Pancreas (tissue), 10 donors: ENCODE measurements around the gene OSTC. TPM values are rescaled to one million over a fixed set of nuclear protein-coding genes. Genes with fewer than 3 reads are reported as not detected.
A peak's percentile ranks its signal among the peaks of the same experiment; 100 is the strongest.

Experiments
- ATAC-seq, 4 donors: fragments of 200-7000 bp; cut with Tn5 transposase; one replicate each; pipeline versions ENCODE4 v1.8.0 to v1.9.1; 2020; ENCODE audit warnings: mild to moderate bottlenecking in 4 of 4, moderate library complexity in 4 of 4
- DNase-seq, 6 donors: peaks; one replicate each; pipeline ENCODE4 v3.0.0-alpha.2; 2020
- FAIRE-seq: peaks from 2 replicates; lab custom pipeline; 2012; peaks lifted over from hg19 to GRCh38; lab: Jason Lieb, UNC
- H3K27ac ChIP-seq, 4 donors: fragments of 200-600 bp; sonication (generic); 1 replicate in 3 of 4; 2 replicates in 1 of 4; pipeline versions ENCODE4 v1.5.0 to v1.8.0; 2020
- H3K27me3 ChIP-seq, 4 donors: fragments of 200-600 bp; one replicate each; pipeline ENCODE4 v1.8.0; 2021
- H3K36me3 ChIP-seq, 3 donors: fragments of 200-600 bp; sonication (generic) in 1 of 3; one replicate each; pipeline versions ENCODE4 v1.5.0 to v1.8.0; 2020 to 2021
- H3K4me1 ChIP-seq, 3 donors: fragments of 200-600 bp; one replicate each; pipeline ENCODE4 v1.8.0; 2021
- H3K4me3 ChIP-seq, 4 donors: fragments of 200-600 bp; sonication (generic) in 2 of 4; one replicate each; pipeline versions ENCODE4 v1.5.0 to v1.8.0; 2020 to 2021
- H3K9me3 ChIP-seq, 4 donors: fragments of 200-600 bp; one replicate each; pipeline ENCODE4 v1.8.0; 2021
- CTCF ChIP-seq, 4 donors: fragments of 200-600 bp; sonication (generic) in 3 of 4; IDR thresholded peaks; one replicate each; pipeline versions ENCODE4 v1.5.0 to v1.8.0; 2021; ENCODE audit warnings: antibody characterized with exemption in 4 of 4
- WGBS, 2 donors: extraction: QIAGEN DNeasy Blood & Tissue Kit; methylation state at CpG; one replicate each; pipeline ENCODE4 v1.1.7; 2013; 5-methylcytosine and 5-hydroxymethylcytosine counted together
- intact Hi-C, 3 donors: fragments of 100-400 bp; cut with DNase I; formaldehyde crosslinking; loops; one replicate each; pipeline versions ENCODE4 v1.11.1 to v1.14.2; 2022
- polyA plus RNA-seq, 2 donors: library from polyadenylated mRNA; stranded (reverse); fragments of 200-250 nt; gene quantifications; one replicate each; pipeline ENCODE4 v1.2.3, GENCODE V29; 2013
- total RNA-seq, 6 donors: library from RNA; stranded (reverse); fragmentation: NEBNext Ultra II Directional in 4 of 6; extraction: Animal tissue kit (Norgen Biotek cat#: 25700) in 4 of 6; gene quantifications; one replicate each; pipeline versions ENCODE4 v1.2.1 to v1.2.4, GENCODE V29; 2021 to 2023
- donor health status: healthy with polysubstance abuse.
- donor health status: DM: no; HTN: no; CAD: no; lungs with moderate emphysema.
- donor health status: DM: no; HTN: no; CAD: no.
- donor health status: control.
- donor health status: control.
- donor health status: Bipolar disorder and iron deficiency.
- donor health status: DM: yes; HTN: yes; CAD: no.
- donor health status: DM: no; HTN: no; CAD: no.
- donor health status: DM: no; HTN: no; CAD: no.
- donor health status: DM: yes; HTN: yes; CAD: no.

The OSTC gene
- total and polyA plus RNA-seq, 8 donors: 38.1 to 75.4 (median 60.6) TPM

- H3K9me3 ChIP-seq: no peaks in the 10 kb centered on the region
- ATAC-seq: no peak
- no peak overlapping the region for H3K4me3 ChIP-seq
- TF ChIP-seq CTCF (IDR thresholded peaks at IDR 0.05): no peak
- FAIRE-seq: no peak
- no peak overlapping the region for H3K27ac ChIP-seq
- no peaks in the 10 kb centered on the region for H3K4me1 ChIP-seq
- WGBS, 2 donors: 79 to 84% methylated on average over 3 of the region's 3 CpGs
- DNase-seq: no peak
- H3K27me3 ChIP-seq: no peaks in the 10 kb centered on the region
- intact Hi-C loops: no loop called here
- no peaks in the 10 kb centered on the region for H3K36me3 ChIP-seq
These were observed 45.8 kb downstream of the OSTC start for GRCh38 chr4:108696160-108696559.

DNA sequence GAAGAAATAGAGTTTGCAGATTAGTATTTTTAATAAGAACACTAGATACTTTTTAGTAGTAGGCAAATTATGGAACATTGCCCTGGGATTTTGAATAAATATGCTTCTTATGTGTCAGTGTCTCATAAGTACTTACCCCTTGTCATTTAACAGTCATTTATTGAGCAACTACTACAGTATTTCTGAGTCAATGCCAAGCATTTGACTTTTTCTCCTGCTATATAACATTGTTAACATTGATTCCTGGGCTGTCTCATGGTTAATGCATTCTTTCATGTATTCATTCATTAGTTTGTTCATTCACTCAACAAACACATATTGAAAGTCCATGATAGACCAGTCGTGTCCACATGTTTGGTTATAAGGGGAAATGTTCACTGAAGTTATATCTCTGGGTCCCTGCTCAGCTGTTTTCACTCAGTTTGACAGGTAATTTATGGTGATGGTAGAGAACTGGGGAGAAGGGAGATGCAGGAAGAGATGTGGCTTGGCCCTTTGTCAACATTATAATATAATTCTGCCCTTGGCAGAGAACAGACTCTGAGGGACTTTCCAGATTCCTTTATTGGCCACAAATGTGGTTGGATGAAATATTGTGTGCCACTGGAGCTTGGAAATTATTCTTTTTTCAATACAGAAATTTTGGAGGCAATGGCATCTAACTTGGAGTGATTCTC is 49.8 kb downstream of the OSTC start:
- intact Hi-C loops: no loop called here
- no peak overlapping the region for H3K4me3 ChIP-seq
- no peaks in the 10 kb centered on the region for H3K36me3 ChIP-seq
- no peaks in the 10 kb centered on the region for H3K9me3 ChIP-seq
- peak in 2 of 4 donors; percentile 25 to 52 for ATAC-seq
- TF ChIP-seq CTCF (IDR thresholded peaks at IDR 0.05): no peak
- no peaks in the 10 kb centered on the region for H3K4me1 ChIP-seq
- no peaks in the 10 kb centered on the region for H3K27me3 ChIP-seq
- no peak for FAIRE-seq
- 45 to 54% methylated on average over 1 of the region's 1 CpG for WGBS, 2 donors
- no peak overlapping the region for H3K27ac ChIP-seq
- DNase-seq: no peak

GRCh38 chr4:108702960-108703359 is 52.6 kb downstream of the OSTC start:
- no peaks in the 10 kb centered on the region for H3K4me1 ChIP-seq
- 52 to 55% methylated on average over 3 of the region's 3 CpGs for WGBS, 2 donors
- no peak overlapping the region for H3K4me3 ChIP-seq
- no peaks in the 10 kb centered on the region for H3K36me3 ChIP-seq
- intact Hi-C loops: no loop called here
- TF ChIP-seq CTCF (IDR thresholded peaks at IDR 0.05): no peak
- no peaks in the 10 kb centered on the region for H3K27me3 ChIP-seq
- ATAC-seq: no peak
- no peaks in the 10 kb centered on the region for H3K9me3 ChIP-seq
- DNase-seq: no peak
- no peak overlapping the region for H3K27ac ChIP-seq
- no peak for FAIRE-seq

DNA sequence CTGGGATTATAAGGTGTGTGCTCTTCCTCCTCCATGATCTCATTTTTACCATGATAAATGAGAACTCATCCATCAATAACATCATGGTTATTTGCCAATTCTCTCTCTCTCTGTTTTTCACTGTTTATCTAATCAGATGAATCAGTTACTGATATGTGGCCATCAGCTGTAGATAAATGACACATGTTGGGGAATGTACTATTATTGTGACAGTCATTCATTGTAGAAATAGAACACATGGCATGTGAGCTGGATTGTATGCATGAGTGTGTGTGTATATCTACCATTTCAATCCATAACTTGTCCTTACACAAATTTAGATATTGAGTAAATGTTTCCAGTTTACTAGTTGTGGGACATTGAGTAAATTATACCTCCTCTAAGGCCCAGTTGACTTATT is 53.0 kb downstream of the OSTC start:
- no peak for ATAC-seq

More for the DNA sequence above, 53.0 kb downstream of the OSTC start:
- no peak for FAIRE-seq
- Histone ChIP-seq H3K4me1 (no peaks in the 10 kb centered on the region), H3K36me3 (no peaks in the 10 kb centered on the region), H3K27me3 (no peaks in the 10 kb centered on the region), H3K9me3 (no peaks in the 10 kb centered on the region), H3K4me3 (no peak overlapping the region), H3K27ac (no peak overlapping the region)
- TF ChIP-seq CTCF (IDR thresholded peaks at IDR 0.05): no peak
- no peak for DNase-seq
- intact Hi-C loops: no loop called here
